HepG2 (cell line): Measurements from ENCODE around the gene DLG2. TPM values are rescaled to one million over a fixed set of nuclear protein-coding genes. Genes with fewer than 3 reads are reported as not detected.

Experiments
- ATAC-seq: fragments of 200-7000 bp; cut with Tn5 transposase; 3 replicates; pipeline ENCODE4 v1.9.1; 2020; ENCODE audit warnings: mild to moderate bottlenecking, moderate library complexity
- BruUV-seq: library from RNA; stranded (reverse); fragments of 400-500 nt; replicated peaks from 2 replicates; lab custom pipeline; 2021; lab: Mats Ljungman, UMichigan
- CTCF ChIA-PET: fragments of 300-600 bp; formaldehyde crosslinking; extraction: SDS; loops from one replicate; lab custom pipeline; 2021; ENCODE audit warnings: low total read pairs, inconsistent platforms, low intra/inter-chr PET ratio; lab: Yijun Ruan, JAX
- POLR2A ChIA-PET: fragments of 350-600 bp; sonication (Branson Sonifier 250); formaldehyde crosslinking; loops from one replicate; lab custom pipeline; 2020; ENCODE audit warnings: antibody characterized with exemption, inconsistent platforms; lab: Yijun Ruan, JAX
- DNase-seq: peaks from one replicate; pipeline ENCODE4 v3.0.0-alpha.2; 2015; ENCODE audit warnings: low spot score
- FAIRE-seq: peaks from 3 replicates; lab custom pipeline; 2011; peaks lifted over from hg19 to GRCh38; lab: Jason Lieb, UNC
- H2AFZ ChIP-seq: one replicate; pipeline ENCODE4 v1.6.1; 2011; ENCODE audit warnings: low read length, inconsistent platforms
- H3K27ac ChIP-seq: fragments of 300-600 bp; 3 replicates; pipeline ENCODE4 v1.8.0; 2011; ENCODE audit warnings: mixed run types, mild to moderate bottlenecking, mixed read lengths, low read length, inconsistent platforms; ENCODE audit not compliant: insufficient read depth; ENCODE audit errors: extremely low read length
- H3K27me3 ChIP-seq, 2 experiments: fragments of 200-600 bp in 1 of 2; 2 replicates in 1 of 2; 3 replicates in 1 of 2; pipeline versions ENCODE4 v1.6.0 to v1.8.0; 2011; ENCODE audit warnings: low read length in 2 of 2, mild to moderate bottlenecking in 2 of 2, moderate library complexity in 2 of 2, inconsistent platforms in 1 of 2; ENCODE audit not compliant: insufficient read depth in 2 of 2, control insufficient read depth in 1 of 2
- H3K36me3 ChIP-seq, 2 experiments: fragments of 200-600 bp in 1 of 2; replicated peaks in 1 of 2; 2 replicates in 1 of 2; 3 replicates in 1 of 2; pipeline versions ENCODE4 v1.5.1 to v1.8.0; 2011; ENCODE audit warnings: low read length in 2 of 2, inconsistent platforms in 1 of 2; ENCODE audit not compliant: insufficient read depth in 2 of 2, control insufficient read depth in 1 of 2
- H3K4me1 ChIP-seq: 2 replicates; pipeline ENCODE4 v1.5.1; 2012; ENCODE audit warnings: low read length, inconsistent platforms; ENCODE audit not compliant: insufficient read depth
- H3K4me2 ChIP-seq: 2 replicates; pipeline ENCODE4 v1.6.0; 2011; ENCODE audit warnings: low read depth, low read length, inconsistent platforms
- H3K4me3 ChIP-seq, 3 experiments: fragments of 200-600 bp in 1 of 3; sonication (generic), shearing (Covaris generic) in 1 of 3; replicated peaks in 1 of 3; 2 replicates each; pipeline ENCODE4 v1.5.1; 2011 to 2016; ENCODE audit warnings: low read length in 3 of 3, inconsistent platforms in 2 of 3, low read depth in 2 of 3, mild to moderate bottlenecking in 2 of 3, control low read depth in 1 of 3, mixed read lengths in 1 of 3; ENCODE audit not compliant: insufficient read depth in 1 of 3
- H3K79me2 ChIP-seq: one replicate; pipeline ENCODE4 v1.6.1; 2011; ENCODE audit warnings: low read length, inconsistent platforms; ENCODE audit not compliant: insufficient read depth
- H3K9ac ChIP-seq: 2 replicates; pipeline ENCODE4 v1.6.0; 2011; ENCODE audit warnings: mild to moderate bottlenecking, low read depth, low read length, inconsistent platforms; ENCODE audit not compliant: insufficient read depth
- H3K9me3 ChIP-seq: 2 replicates; pipeline ENCODE4 v1.5.1; 2012; ENCODE audit warnings: mild to moderate bottlenecking, low read length
- H4K20me1 ChIP-seq: 2 replicates; pipeline ENCODE4 v1.6.0; 2011; ENCODE audit warnings: inconsistent platforms, mild to moderate bottlenecking, low read length, moderate library complexity; ENCODE audit not compliant: insufficient read depth
- ATF7 ChIP-seq, 2 experiments: fragments of 450-650 bp in 1 of 2; sonication (generic) in 1 of 2; formaldehyde crosslinking in 1 of 2; IDR thresholded peaks; 2 replicates each; pipeline versions ENCODE4 v1.4.0 to v1.6.1; 2016 to 2020; ENCODE audit warnings: antibody characterized with exemption in 1 of 2, mild to moderate bottlenecking in 1 of 2, missing genetic modification reagents in 1 of 2
- CBX1 ChIP-seq: IDR thresholded peaks from one replicate; pipeline ENCODE4 v1.6.1; 2016; ENCODE audit warnings: antibody characterized with exemption, low read depth
- HDAC2 ChIP-seq: sonication (generic); formaldehyde crosslinking; IDR thresholded peaks from 2 replicates; pipeline ENCODE4 v1.4.0; 2020; ENCODE audit warnings: missing genetic modification reagents
- MBD4 ChIP-seq: IDR thresholded peaks from 2 replicates; pipeline ENCODE4 v1.6.1; 2012; ENCODE audit warnings: low read length, inconsistent platforms, borderline replicate concordance
- PRMT3 ChIP-seq: sonication (generic); formaldehyde crosslinking; IDR thresholded peaks from 2 replicates; pipeline ENCODE4 v1.8.1; 2022; ENCODE audit warnings: low read depth, mild to moderate bottlenecking, moderate library complexity, missing genetic modification reagents, borderline replicate concordance
- RNF2 ChIP-seq: fragments of 450-650 bp; conservative IDR thresholded peaks from 2 replicates; pipeline ENCODE4 v1.6.1; 2016; ENCODE audit warnings: low read depth
- TAF1 ChIP-seq: sonication (generic); formaldehyde crosslinking; IDR thresholded peaks from 2 replicates; pipeline ENCODE4 v1.4.0; 2020; ENCODE audit warnings: missing genetic modification reagents
- ZBTB38 ChIP-seq: sonication (generic); formaldehyde crosslinking; IDR thresholded peaks from 2 replicates; pipeline ENCODE4 v1.5.1; 2020; ENCODE audit warnings: mild to moderate bottlenecking, missing genetic modification reagents
- ZNF224 ChIP-seq: sonication (generic); formaldehyde crosslinking; IDR thresholded peaks from 2 replicates; pipeline ENCODE4 v1.5.0; 2020; ENCODE audit warnings: mild to moderate bottlenecking, missing genetic modification reagents
- ZNF512 ChIP-seq: sonication (generic); formaldehyde crosslinking; IDR thresholded peaks from 2 replicates; pipeline ENCODE4 v1.4.0; 2020; ENCODE audit warnings: mild to moderate bottlenecking, missing genetic modification reagents
- ZNF546 ChIP-seq: sonication (generic); formaldehyde crosslinking; conservative IDR thresholded peaks from 2 replicates; pipeline ENCODE4 v1.8.1; 2023; ENCODE audit warnings: mild to moderate bottlenecking, missing genetic modification reagents
- ZNF704 ChIP-seq: sonication (generic); formaldehyde crosslinking; IDR thresholded peaks from 2 replicates; pipeline ENCODE4 v1.8.1; 2023; ENCODE audit warnings: mild to moderate bottlenecking, inconsistent platforms, moderate library complexity, missing genetic modification reagents, borderline replicate concordance
- WGBS: methylation state at CpG from one replicate; pipeline ENCODE4 v1.1.6; 2017; ENCODE audit warnings: low lambda C conversion rate; 5-methylcytosine and 5-hydroxymethylcytosine counted together
- in situ Hi-C: cut with HindIII; loops from 2 replicates; pipeline ENCODE4 v1.10.0; 2017; ENCODE audit warnings: low pct_unique_long_range_greater_than_20kb; ENCODE audit not compliant: extremely low pct_ligation_motif_present
- intact Hi-C: fragments of 100-400 bp; cut with micrococcal nuclease; formaldehyde crosslinking; loops from one replicate; pipeline ENCODE4 v1.10.0; 2022; ENCODE audit not compliant: unreplicated experiment
- polyA plus RNA-seq, 8 experiments: library from polyadenylated mRNA; depleted of rRNA in 3 of 8; stranded (reverse) in 7 of 8; unstranded in 1 of 8; fragments of >200 nt; fragmentation: Illumina TruSeq in 4 of 8; extraction: Trizol in 4 of 8; gene quantifications; 2 replicates each; pipeline versions ENCODE4 v1.2.1 to v1.2.3, GENCODE V29; 2011 to 2016; ENCODE audit warnings: low read depth in 4 of 8, missing spikeins in 1 of 8, mixed read lengths in 1 of 8; ENCODE audit not compliant: insufficient read depth in 1 of 8
- total RNA-seq, 5 experiments: library from RNA; depleted of rRNA; stranded (reverse); fragments of >200 nt; fragmentation: Illumina TruSeq; extraction: Trizol; gene quantifications; 2 replicates each; pipeline ENCODE4 v1.2.3, GENCODE V29; 2016; ENCODE audit warnings: low read depth in 1 of 5

DLG2 gene
- total and polyA plus RNA-seq, 2 of the 13 experiments (the other 11 are each of a cell fraction or from before 2014, with no cell fraction given), result 0.46 to 1.0 TPM

GRCh38 chr11:85485902-85486301, 141.2 kb downstream of the DLG2 start:
- intact Hi-C loops (no loop called here), in situ Hi-C loops (no loop called here)
- H3K27me3 ChIP-seq, result no peaks in the 10 kb centered on the region; a peak in 1 of 5 replicates
- no peak for ATAC-seq
- 0% methylated on average over 1 of the region's 2 CpGs for WGBS
- H2AFZ ChIP-seq, result no peak overlapping the region
- no peaks in the 10 kb centered on the region for H3K79me2 ChIP-seq
- TF ChIP-seq RNF2 (no peak), ZNF546 (no peak), PRMT3 (CRISPR knock-in tag) (no peak), ZNF224 (CRISPR knock-in tag) (no peak), MBD4 (no peak), ZNF512 (no peak), HDAC2 (CRISPR knock-in tag) (no peak), ZBTB38 (CRISPR knock-in tag) (no peak), TAF1 (CRISPR knock-in tag) (no peak), CBX1 (no peak), ZNF704 (CRISPR knock-in tag) (no peak), ATF7 (IDR thresholded peaks at IDR 0.05) (no peak), ATF7 (CRISPR knock-in tag; IDR thresholded peaks at IDR 0.05) (no peak)
- ChIA-PET POLR2A (no interaction called here), CTCF (no interaction called here)
- H3K27ac ChIP-seq, result no peak overlapping the region
- FAIRE-seq, result no peak
- peaks cover 7% of the 10 kb centered on the region; the same call in 1 of the 2 replicates for H3K9me3 ChIP-seq
- no peaks in the 10 kb centered on the region for H3K4me1 ChIP-seq
- DNase-seq, result no peak
- H4K20me1 ChIP-seq, result no peaks in the 10 kb centered on the region
- H3K4me3 ChIP-seq, result no peak overlapping the region
- no peak overlapping the region for H3K4me2 ChIP-seq
- H3K9ac ChIP-seq, result no peak overlapping the region
- no TSS peak for BruUV-seq
- no peaks in the 10 kb centered on the region for H3K36me3 ChIP-seq
